K562 (cell line): ENCODE results near the gene COG2.

ENCODE experiments used
- CREB1 ChIP-seq, 2 experiments: sonication (generic) in 1 of 2; formaldehyde crosslinking in 1 of 2; IDR thresholded peaks; 2 replicates each; pipeline versions ENCODE4 v1.6.1 to v1.8.0; 2012 to 2022; ENCODE audit warnings: inconsistent platforms in 1 of 2, mild to moderate bottlenecking in 1 of 2, missing genetic modification reagents in 1 of 2, moderate library complexity in 1 of 2
- CTCF ChIP-seq, 3 experiments: IDR thresholded peaks in 2 of 3; conservative IDR thresholded peaks in 1 of 3; 2 replicates each; pipeline ENCODE4 v1.5.1; 2011 to 2012; ENCODE audit warnings: low read length in 3 of 3, mild to moderate bottlenecking in 3 of 3, control low read depth in 2 of 3, improper control_type of control experiment in 1 of 3, inconsistent platforms in 1 of 3, low read depth in 1 of 3, mixed read lengths in 1 of 3, moderate library complexity in 1 of 3; ENCODE audit not compliant: insufficient read depth in 2 of 3
- EZH2 ChIP-seq: IDR thresholded peaks from 2 replicates; pipeline ENCODE4 v1.6.1; 2012; ENCODE audit warnings: low read depth, mild to moderate bottlenecking, inconsistent platforms, low read length, borderline replicate concordance
- JUND ChIP-seq, 2 experiments: IDR thresholded peaks; 2 replicates in 1 of 2; 3 replicates in 1 of 2; pipeline ENCODE4 v1.6.1; 2011; ENCODE audit warnings: borderline replicate concordance in 2 of 2, low read depth in 2 of 2, low read length in 2 of 2, improper control_type of control experiment in 1 of 2, missing biosample characterization in 1 of 2, missing genetic modification characterization in 1 of 2, missing genetic modification reagents in 1 of 2
- KDM1A ChIP-seq, 2 experiments: fragments of 450-650 bp; IDR thresholded peaks; 2 replicates each; pipeline ENCODE4 v1.6.1; 2016; ENCODE audit warnings: mild to moderate bottlenecking in 2 of 2
- MED1 ChIP-seq: sonication (generic); formaldehyde crosslinking; IDR thresholded peaks from 2 replicates; pipeline ENCODE4 v1.8.1; 2023; ENCODE audit warnings: missing genetic modification reagents, borderline replicate concordance
- POLR2AphosphoS5 ChIP-seq: IDR thresholded peaks from 2 replicates; pipeline ENCODE4 v1.6.1; 2011; ENCODE audit warnings: mild to moderate bottlenecking, low read depth, low read length, moderate library complexity; ENCODE audit not compliant: control insufficient read depth, insufficient read depth
- TEAD4 ChIP-seq, 2 experiments: sonication (generic) in 1 of 2; formaldehyde crosslinking in 1 of 2; IDR thresholded peaks; 2 replicates each; pipeline versions ENCODE4 v1.6.1 to v1.8.0; 2012 to 2022; ENCODE audit warnings: borderline replicate concordance in 1 of 2, inconsistent platforms in 1 of 2, low read length in 1 of 2, mild to moderate bottlenecking in 1 of 2, missing genetic modification reagents in 1 of 2

- no peak for TF ChIP-seq POLR2AphosphoS5
- TF ChIP-seq JUND (IDR thresholded peaks at IDR 0.05; ENCODE audit: borderline replicate concordance, low read depth, low read length), result no peak
- TF ChIP-seq JUND (tag; IDR thresholded peaks at IDR 0.05; ENCODE audit: borderline replicate concordance, low read depth, low read length), result no peak
- TF ChIP-seq EZH2, result no peak
- no peak for TF ChIP-seq MED1
- TF ChIP-seq TEAD4 (IDR thresholded peaks at IDR 0.05; ENCODE audit: low read length), result no peak
- no peak for TF ChIP-seq TEAD4 (CRISPR knock-in tag; IDR thresholded peaks at IDR 0.05; ENCODE audit: borderline replicate concordance)
- no peak for TF ChIP-seq KDM1A (IDR thresholded peaks at IDR 0.05)
- TF ChIP-seq CTCF (IDR thresholded peaks at IDR 0.05 in 2 of 3, conservative IDR thresholded peaks at IDR 0.05 in 1 of 3; ENCODE audit: insufficient read depth in 2 of 3, low read depth in 1 of 3, low read length in 3 of 3), result no peak
- no peak for TF ChIP-seq CREB1 (IDR thresholded peaks at IDR 0.05)
- TF ChIP-seq CREB1 (CRISPR knock-in tag; IDR thresholded peaks at IDR 0.05), result no peak
Observed at GRCh38 chr1:230622151-230622550, 20.1 kb upstream of the COG2 start.
